T-helper 17 cell (primary cell): ENCODE data around the gene NMT1. TPM values are rescaled to one million over a fixed set of nuclear protein-coding genes. Genes with fewer than 3 reads are reported as not detected.

Experiments used
- ATAC-seq: fragments of 150-1000 bp; cut with Tn5 transposase; 2 replicates; pipeline ENCODE4 v1.10.0; 2021; ENCODE audit warnings: mild to moderate bottlenecking, moderate library complexity
- DNase-seq, 3 donors: peaks; one replicate each; pipeline versions ENCODE4 v3.0.0 to v3.0.0-alpha.2; 2020 to 2021
- H3K9me3 ChIP-seq: one replicate; pipeline ENCODE4 v1.7.0; 2013; ENCODE audit warnings: low read length, mild to moderate bottlenecking; ENCODE audit not compliant: control insufficient read depth, poor library complexity, severe bottlenecking
- H3K27ac Mint-ChIP-seq: one replicate; pipeline ENCODE4 v1.8.0; 2022; ENCODE audit warnings: mild to moderate bottlenecking, moderate library complexity, mixed read lengths
- H3K27me3 Mint-ChIP-seq: one replicate; pipeline ENCODE4 v1.8.0; 2022; ENCODE audit warnings: mixed read lengths
- H3K36me3 Mint-ChIP-seq: one replicate; pipeline ENCODE4 v1.8.0; 2022; ENCODE audit warnings: low read depth, mixed read lengths
- H3K4me1 Mint-ChIP-seq: one replicate; pipeline ENCODE4 v1.8.0; 2022; ENCODE audit warnings: mild to moderate bottlenecking, mixed read lengths
- H3K4me3 Mint-ChIP-seq: one replicate; pipeline ENCODE4 v1.8.0; 2022; ENCODE audit warnings: mild to moderate bottlenecking, moderate library complexity, mixed read lengths
- total RNA-seq, 4 donors: library from RNA in 2 of 4; stranded (reverse) in 2 of 4; gene quantifications; one replicate each; pipeline ENCODE4 v1.2.3 and lab custom pipeline; 2022 to 2026

NMT1 gene
- total RNA-seq: 10 to 100 TPM; 78.2 to 85.9 TPM
- 80.7 to 152 reads per million in 2 donors for total RNA-seq (lab: John Stamatoyannopoulos, UW)

GRCh38 chr17:45060797-45061605 lies at the start of gene NMT1:
Gene NMT1 (plus strand): TSS chr17:45061317. CDS start chr17:45061330, 13 bp downstream.
- no peaks in the 10 kb centered on the region for H3K9me3 ChIP-seq
- ATAC-seq: peak; percentile 91
- Mint-ChIP-seq H3K27ac (peak within 1 kb of the TSS; percentile 96), H3K4me3 (peak within 1 kb of the TSS; percentile 93), H3K4me1 (peaks cover 16% of the 10 kb centered on the region), H3K36me3 (no peaks in the 10 kb centered on the region), H3K27me3 (no peaks in the 10 kb centered on the region)
- peak; percentile 85 to 93 (median 88) for DNase-seq

DNA sequence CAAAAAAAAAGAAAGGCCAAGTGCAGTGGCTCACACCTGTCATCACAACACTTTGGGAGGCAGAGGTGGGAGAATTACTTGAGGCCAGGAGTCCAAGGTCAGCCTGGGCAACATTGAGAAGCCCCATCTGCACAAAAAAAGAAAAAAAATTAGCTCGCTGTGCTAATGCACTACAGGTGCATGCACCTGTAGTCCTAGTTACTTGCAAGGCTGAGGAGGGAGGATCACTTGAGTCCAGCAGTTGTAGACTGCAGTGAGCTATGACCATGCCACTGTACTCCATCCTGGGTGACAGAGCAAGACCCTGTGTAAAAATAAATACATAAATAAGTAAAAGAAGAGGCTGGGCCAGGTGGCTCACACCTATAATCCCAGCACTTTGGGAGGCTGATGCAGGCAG lies 49.4 kb upstream of the NMT1 start:
- Mint-ChIP-seq H3K27me3 (peaks cover 48% of the 10 kb centered on the region), H3K27ac (no peak overlapping the region), H3K4me3 (no peak overlapping the region), H3K36me3 (peaks cover 5% of the 10 kb centered on the region), H3K4me1 (peaks cover 7% of the 10 kb centered on the region)
- no peaks in the 10 kb centered on the region for H3K9me3 ChIP-seq
- no peak for DNase-seq
- no peak for ATAC-seq

GRCh38 chr17:45013021-45013997 lies 47.8 kb upstream of the NMT1 start:
- Mint-ChIP-seq H3K36me3 (peaks cover under 1% of the 10 kb centered on the region), H3K27me3 (peaks cover 41% of the 10 kb centered on the region), H3K4me3 (no peak overlapping the region), H3K27ac (no peak overlapping the region), H3K4me1 (peaks cover 4% of the 10 kb centered on the region)
- DNase-seq (no peak), ATAC-seq (no peak)
- H3K9me3 ChIP-seq: no peaks in the 10 kb centered on the region

GRCh38 chr17:45016237-45016636 lies 44.9 kb upstream of the NMT1 start:
- ATAC-seq (no peak), DNase-seq (no peak)
- Mint-ChIP-seq H3K27me3 (peaks cover 44% of the 10 kb centered on the region), H3K4me1 (peaks cover 13% of the 10 kb centered on the region), H3K4me3 (no peak overlapping the region), H3K27ac (no peak overlapping the region), H3K36me3 (peaks cover 4% of the 10 kb centered on the region)
- H3K9me3 ChIP-seq: no peaks in the 10 kb centered on the region

- ATAC-seq: no peak
- H3K27ac Mint-ChIP-seq: no peak overlapping the region
- H3K4me1 Mint-ChIP-seq: peaks cover 16% of the 10 kb centered on the region
- H3K27me3 Mint-ChIP-seq: peaks cover 47% of the 10 kb centered on the region
- H3K36me3 Mint-ChIP-seq: peaks cover 4% of the 10 kb centered on the region
- H3K9me3 ChIP-seq: no peaks in the 10 kb centered on the region
- H3K4me3 Mint-ChIP-seq: no peak overlapping the region
- no peak for DNase-seq
Observed at GRCh38 chr17:45016823-45017222, 44.3 kb upstream of the NMT1 start.

DNA sequence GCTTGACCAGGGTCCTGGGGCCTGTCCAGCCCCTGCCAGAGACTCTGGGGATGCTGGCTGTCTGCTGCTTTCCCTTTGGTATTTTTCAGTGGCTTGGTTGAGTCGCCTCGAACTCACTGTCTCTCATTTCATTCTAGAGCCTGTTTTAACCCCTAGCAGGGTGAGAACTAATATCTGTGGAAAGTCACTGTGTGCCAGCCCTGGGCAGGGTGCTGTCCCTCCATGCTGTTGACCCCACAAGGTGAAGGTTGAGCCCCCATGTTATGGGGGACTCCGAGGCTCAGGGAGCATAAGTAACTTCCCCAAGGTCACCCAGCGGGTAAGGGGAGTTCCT lies 42.6 kb upstream of the NMT1 start:
- Mint-ChIP-seq H3K27ac (peak overlapping the region; percentile 34), H3K4me1 (peaks cover 16% of the 10 kb centered on the region), H3K36me3 (peaks cover 4% of the 10 kb centered on the region), H3K27me3 (peaks cover 47% of the 10 kb centered on the region), H3K4me3 (peak overlapping the region; percentile 92)
- H3K9me3 ChIP-seq: no peaks in the 10 kb centered on the region
- DNase-seq (no peak), ATAC-seq (no peak)

DNA sequence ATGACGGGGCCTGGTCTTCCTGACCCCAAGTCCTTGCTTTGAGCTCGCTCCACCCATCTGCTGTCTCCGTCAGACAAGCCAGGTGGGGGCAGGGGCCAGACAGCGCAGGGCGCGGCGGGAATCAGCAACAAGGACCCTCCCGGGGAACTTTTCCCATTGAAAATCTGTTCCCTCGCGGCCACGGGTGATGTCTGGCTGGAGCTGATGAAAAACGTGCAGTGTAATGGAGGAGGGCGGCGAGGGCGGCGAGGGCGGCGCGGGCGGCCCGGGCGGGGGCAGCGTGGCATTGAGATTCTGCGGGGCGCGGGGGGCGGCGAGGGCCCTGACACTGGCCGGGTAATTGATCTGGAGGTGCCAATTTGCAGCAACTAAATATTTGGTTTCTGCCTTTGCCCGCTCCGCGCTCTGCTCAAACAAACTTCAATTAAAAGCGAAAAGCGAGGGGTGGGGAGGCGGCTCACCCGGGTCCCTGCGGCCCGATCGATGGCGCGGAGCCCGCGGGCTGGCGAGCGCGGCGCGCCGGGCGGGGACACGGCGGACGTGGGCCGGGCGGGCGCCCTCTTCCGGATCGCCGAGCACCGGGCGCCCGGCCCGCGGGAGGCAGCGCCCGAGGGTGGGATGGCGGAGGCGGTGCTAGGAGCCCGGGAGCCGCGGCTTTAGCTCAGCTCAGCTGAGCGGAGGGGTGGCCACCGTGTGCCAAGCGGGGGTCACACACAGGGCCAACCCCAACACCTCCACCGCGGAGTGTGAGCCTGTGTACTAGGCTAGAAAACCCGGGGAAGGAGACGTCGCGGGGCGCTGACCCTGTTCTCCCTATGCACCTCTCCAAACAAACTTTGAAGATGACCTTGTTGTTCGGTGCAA lies 42.0 kb upstream of the NMT1 start:
- Mint-ChIP-seq H3K4me1 (peaks cover 19% of the 10 kb centered on the region), H3K27me3 (peaks cover 47% of the 10 kb centered on the region), H3K27ac (peak overlapping the region; percentile 34), H3K36me3 (peaks cover 4% of the 10 kb centered on the region), H3K4me3 (peak overlapping the region; percentile 92)
- ATAC-seq (peak; percentile 66), DNase-seq (peak in 1 of 3 donors; percentile 39)
- H3K9me3 ChIP-seq: no peaks in the 10 kb centered on the region

GRCh38 chr17:45020354-45021138 lies 40.6 kb upstream of the NMT1 start:
- no peak for DNase-seq
- ATAC-seq: no peak
- H3K4me1 Mint-ChIP-seq: peaks cover 19% of the 10 kb centered on the region
- H3K27me3 Mint-ChIP-seq: peaks cover 47% of the 10 kb centered on the region
- H3K9me3 ChIP-seq: no peaks in the 10 kb centered on the region
- H3K4me3 Mint-ChIP-seq: peak overlapping the region; percentile 79
- peak overlapping the region; percentile 37 for H3K27ac Mint-ChIP-seq
- peaks cover 4% of the 10 kb centered on the region for H3K36me3 Mint-ChIP-seq

DNA sequence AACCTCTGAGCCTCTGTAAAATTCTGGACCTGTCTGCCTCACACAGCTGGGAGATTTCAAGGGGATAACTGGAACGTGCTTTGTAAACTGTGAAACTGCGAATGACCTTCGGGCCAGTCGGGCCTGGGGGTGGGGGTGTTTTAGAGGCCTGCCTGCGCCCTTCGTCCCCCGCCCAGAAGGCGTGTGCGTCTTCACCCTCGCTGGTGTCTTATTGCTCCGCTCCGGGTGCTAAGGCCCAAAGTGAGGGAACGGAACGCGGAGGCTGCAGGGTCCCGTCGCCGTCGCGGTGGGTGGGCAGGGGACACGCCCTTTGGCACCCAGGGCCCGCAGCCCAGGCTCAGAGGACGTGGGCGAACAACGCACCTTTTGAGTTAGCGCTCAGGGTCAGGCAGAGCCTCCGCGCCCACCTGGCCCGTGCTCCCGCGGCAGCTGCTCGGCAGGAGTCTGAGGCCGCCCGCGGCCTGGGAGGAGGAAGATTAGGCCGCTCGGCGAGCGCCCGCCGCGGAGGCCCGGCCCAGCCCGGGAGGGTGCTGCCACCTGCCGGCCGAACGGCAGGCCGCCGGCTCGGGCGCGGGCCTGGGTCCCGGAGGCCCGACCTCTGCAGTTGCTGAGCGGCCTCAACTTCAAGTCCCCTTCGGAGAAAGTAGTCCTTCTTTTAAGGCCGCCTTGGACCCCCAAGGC lies 39.4 kb upstream of the NMT1 start:
- H3K9me3 ChIP-seq: no peaks in the 10 kb centered on the region
- Mint-ChIP-seq H3K4me1 (peaks cover 19% of the 10 kb centered on the region), H3K36me3 (peaks cover 4% of the 10 kb centered on the region), H3K27ac (no peak overlapping the region), H3K4me3 (peak overlapping the region; percentile 79), H3K27me3 (peaks cover 37% of the 10 kb centered on the region)
- DNase-seq (peak; percentile 53 to 69 (median 63)), ATAC-seq (peak; percentile 87)

- H3K9me3 ChIP-seq: no peaks in the 10 kb centered on the region
- no peak overlapping the region for H3K4me3 Mint-ChIP-seq
- H3K4me1 Mint-ChIP-seq: peaks cover 19% of the 10 kb centered on the region
- H3K27ac Mint-ChIP-seq: no peak overlapping the region
- ATAC-seq (peak; percentile 3), DNase-seq (no peak)
- H3K36me3 Mint-ChIP-seq: peaks cover 4% of the 10 kb centered on the region
- H3K27me3 Mint-ChIP-seq: peaks cover 35% of the 10 kb centered on the region
Observed at GRCh38 chr17:45022288-45022648, 38.8 kb upstream of the NMT1 start.

DNA sequence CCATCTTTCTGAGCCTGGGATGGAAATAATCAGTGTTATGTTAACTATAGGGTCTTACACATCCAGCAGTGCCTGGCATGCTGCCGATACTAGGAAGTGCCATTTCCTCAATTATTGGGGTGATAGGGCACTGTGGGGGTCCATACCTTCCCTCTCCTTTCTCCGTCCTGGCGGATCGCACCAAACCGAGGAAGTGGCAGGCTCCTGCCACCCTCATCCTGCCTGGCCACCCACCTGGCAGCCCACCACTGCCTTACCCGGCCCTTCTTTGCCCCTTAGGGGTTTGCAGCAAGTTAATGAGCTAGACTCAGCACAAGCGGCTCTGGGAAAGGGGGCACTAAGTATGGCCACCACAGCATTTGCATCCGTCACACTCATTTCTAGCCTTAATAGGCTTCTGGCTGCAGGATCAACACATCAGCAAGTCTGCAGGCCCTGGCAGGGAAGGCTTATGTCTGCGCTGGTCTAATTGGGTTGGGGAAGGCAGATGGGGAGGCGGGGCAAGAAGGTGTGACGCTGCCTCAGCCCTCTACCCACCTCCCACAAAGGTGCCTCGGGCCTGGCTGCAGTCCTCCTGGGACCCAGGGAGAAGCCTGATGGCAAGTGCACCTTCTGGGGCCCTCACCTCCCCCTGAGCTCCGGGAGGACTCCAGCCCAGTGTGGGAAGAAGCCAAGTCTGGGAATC lies 38.3 kb upstream of the NMT1 start:
- Mint-ChIP-seq H3K4me3 (no peak overlapping the region), H3K4me1 (peaks cover 19% of the 10 kb centered on the region), H3K36me3 (peaks cover 4% of the 10 kb centered on the region), H3K27me3 (peaks cover 33% of the 10 kb centered on the region), H3K27ac (no peak overlapping the region)
- H3K9me3 ChIP-seq: no peaks in the 10 kb centered on the region
- DNase-seq: no peak
- no peak for ATAC-seq
